Lower leg skin (tissue), 4 donors: ENCODE measurements around the gene STPG2. TPM values are rescaled to one million over a fixed set of nuclear protein-coding genes. Genes with fewer than 3 reads are reported as not detected.

Source experiments
- DNase-seq, 2 donors: peaks; one replicate each; pipeline ENCODE4 v3.0.0-alpha.2; 2019; ENCODE audit warnings: low spot score in 2 of 2
- H3K4me3 ChIP-seq: fragments of 200-600 bp; sonication (generic); 2 replicates; pipeline ENCODE4 v1.5.1; 2017; ENCODE audit warnings: mild to moderate bottlenecking, low read depth; ENCODE audit not compliant: poor library complexity, severe bottlenecking
- CTCF ChIP-seq, 3 donors: fragments of 450-650 bp; IDR thresholded peaks; one replicate each; pipeline ENCODE4 v1.5.1; 2016; ENCODE audit warnings: antibody characterized with exemption in 3 of 3, mild to moderate bottlenecking in 3 of 3, moderate library complexity in 2 of 3
- POLR2A ChIP-seq, 2 donors: fragments of 450-650 bp; IDR thresholded peaks; one replicate each; pipeline ENCODE4 v1.6.1; 2016 to 2017; ENCODE audit warnings: antibody characterized with exemption in 2 of 2, mild to moderate bottlenecking in 1 of 2, moderate library complexity in 1 of 2
- WGBS, 2 donors: methylation state at CpG; one replicate each; pipeline ENCODE4 v1.1.5; 2018; 5-methylcytosine and 5-hydroxymethylcytosine counted together
- intact Hi-C: fragments of 100-400 bp; cut with DNase I; formaldehyde crosslinking; loops from one replicate; pipeline ENCODE4 v1.15.0; 2023; ENCODE audit warnings: low total_unique reads
- total RNA-seq, 4 donors: library from RNA; depleted of rRNA; stranded (reverse); fragments of >200 nt; gene quantifications; one replicate each; pipeline ENCODE4 v1.1.0, GENCODE V29; 2016

STPG2 gene
- total RNA-seq, 4 donors from 2014 or later = 0.21 to 0.84 (median 0.38) TPM

GRCh38 chr4:97720869-97721432 lies 422.3 kb downstream of the STPG2 start:
- intact Hi-C loops = no loop called here
- TF ChIP-seq CTCF (IDR thresholded peaks at IDR 0.05) = no peak
- TF ChIP-seq POLR2A (IDR thresholded peaks at IDR 0.05) = no peak
- DNase-seq = no peak
- WGBS, 2 donors = 25% methylated on average over 4 of the region's 4 CpGs
- H3K4me3 ChIP-seq = no peak overlapping the region

GRCh38 chr4:97691111-97691605 lies 452.1 kb downstream of the STPG2 start:
- WGBS, 2 donors = 45 to 71% methylated on average over 3 of the region's 3 CpGs
- H3K4me3 ChIP-seq = no peak overlapping the region
- no peak for DNase-seq

GRCh38 chr4:97670703-97671269 lies 472.5 kb downstream of the STPG2 start:
- TF ChIP-seq CTCF (IDR thresholded peaks at IDR 0.05) = no peak
- no peak for TF ChIP-seq POLR2A (IDR thresholded peaks at IDR 0.05)
- H3K4me3 ChIP-seq = no peak overlapping the region
- no peak for DNase-seq
- WGBS, 2 donors = 52 to 74% methylated on average over 1 of the region's 1 CpG
- intact Hi-C loops = no loop called here

More at GRCh38 chr4:97691111-97691605, 452.1 kb downstream of the STPG2 start:
- TF ChIP-seq POLR2A (IDR thresholded peaks at IDR 0.05) = no peak
- intact Hi-C loops = no loop called here

GRCh38 chr4:97665553-97665952 lies 477.7 kb downstream of the STPG2 start:
- DNase-seq = no peak
- intact Hi-C loops = no loop called here
- TF ChIP-seq POLR2A (IDR thresholded peaks at IDR 0.05) (no peak), CTCF (IDR thresholded peaks at IDR 0.05) (no peak)
- H3K4me3 ChIP-seq = no peak overlapping the region
- 76 to 81% methylated on average over 3 to 4 of the region's 4 CpGs for WGBS, 2 donors

GRCh38 chr4:97664741-97665140 lies 478.5 kb downstream of the STPG2 start:
- no peak for TF ChIP-seq CTCF (IDR thresholded peaks at IDR 0.05)
- no peak for TF ChIP-seq POLR2A (IDR thresholded peaks at IDR 0.05)
- WGBS, 2 donors = 89 to 90% methylated on average over 5 of the region's 5 CpGs
- intact Hi-C loops = no loop called here
- no peak overlapping the region for H3K4me3 ChIP-seq
- no peak for DNase-seq

GRCh38 chr4:97662133-97662532 lies 481.1 kb downstream of the STPG2 start:
- no peak for TF ChIP-seq POLR2A (IDR thresholded peaks at IDR 0.05)
- no peak for TF ChIP-seq CTCF (IDR thresholded peaks at IDR 0.05)
- intact Hi-C loops = no loop called here
- no peak overlapping the region for H3K4me3 ChIP-seq
- no peak for DNase-seq
- WGBS, 2 donors = 57 to 74% methylated on average over 2 of the region's 2 CpGs
